Forelimb muscle (tissue), 1 donor: ENCODE results near the gene ARL9. TPM values are rescaled to one million over a fixed set of nuclear protein-coding genes. Genes with fewer than 3 reads are reported as not detected.
A peak's percentile ranks its signal among the peaks of the same experiment; 100 is the strongest.

ENCODE experiments used
- DNase-seq: peaks from one replicate; pipeline ENCODE4 v3.0.0-alpha.2; 2013; ENCODE audit warnings: low read depth
- polyA plus RNA-seq: library from polyadenylated mRNA; unstranded; fragments of 120-200 nt; gene quantifications from one replicate; pipeline ENCODE4 v1.2.1, GENCODE V29; 2013; ENCODE audit not compliant: insufficient read length

ARL9 gene
- polyA plus RNA-seq, 1 donor: 0.13 TPM

DNA sequence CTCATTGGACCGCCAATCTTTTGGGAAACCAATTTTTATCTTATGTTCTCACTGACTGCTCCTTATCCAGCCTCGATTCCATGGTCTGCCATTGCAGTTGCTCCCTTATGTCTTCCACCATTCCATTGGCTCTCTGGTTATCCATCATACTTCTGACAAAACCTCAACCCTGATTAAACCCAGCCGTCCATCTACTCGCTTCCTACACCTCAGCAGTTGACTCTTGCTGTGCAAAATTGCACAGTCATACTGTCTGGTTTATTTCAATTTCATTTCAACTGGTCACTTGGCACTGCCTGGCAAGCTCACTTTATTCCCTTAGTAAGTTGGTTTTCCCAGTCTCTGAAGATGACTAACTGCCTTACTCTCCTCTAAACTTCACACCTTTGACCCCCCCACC is 26.2 kb downstream of the ARL9 start:
- DNase-seq: no peak

DNA sequence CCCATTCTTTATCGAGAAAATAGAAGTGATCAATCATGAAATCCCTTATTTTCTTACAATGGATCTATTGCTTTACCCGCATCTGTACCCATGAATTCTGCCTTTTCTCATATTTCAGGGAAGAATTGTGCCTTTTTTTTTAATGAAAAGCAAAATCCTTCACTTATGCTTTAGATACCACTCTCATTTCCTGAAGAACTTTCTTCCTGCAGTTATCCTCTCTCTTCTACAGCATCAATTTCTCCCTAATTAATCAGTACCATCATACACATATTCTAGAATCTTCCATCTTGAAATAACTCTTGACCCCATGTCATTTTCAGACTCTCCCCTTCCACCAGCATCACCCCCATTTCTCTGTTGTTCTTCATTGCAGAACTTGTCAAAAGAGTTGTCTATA is 26.6 kb downstream of the ARL9 start:
- DNase-seq: no peak

GRCh38 chr4:56535915-56536314 is 30.3 kb downstream of the ARL9 start:
- DNase-seq: no peak

DNA sequence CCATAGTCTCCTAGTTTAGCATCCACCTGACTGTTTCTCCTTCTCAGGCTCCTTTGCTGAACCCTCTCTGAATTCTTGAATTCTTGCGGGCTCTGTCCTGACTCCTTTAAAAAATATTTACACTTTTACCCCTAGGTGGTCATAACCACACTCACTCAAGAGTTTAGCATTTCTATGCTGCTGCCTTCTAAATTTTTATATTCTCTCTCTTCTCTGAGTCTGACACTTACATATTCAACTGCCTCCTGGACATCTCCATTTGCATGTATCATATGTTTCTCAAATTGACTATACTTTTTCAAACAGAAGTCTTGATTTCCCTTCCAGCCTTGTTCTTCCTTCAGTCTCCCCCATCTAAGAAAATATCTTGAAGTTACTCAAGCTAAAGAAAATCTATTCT is 31.6 kb downstream of the ARL9 start:
- DNase-seq: no peak

DNA sequence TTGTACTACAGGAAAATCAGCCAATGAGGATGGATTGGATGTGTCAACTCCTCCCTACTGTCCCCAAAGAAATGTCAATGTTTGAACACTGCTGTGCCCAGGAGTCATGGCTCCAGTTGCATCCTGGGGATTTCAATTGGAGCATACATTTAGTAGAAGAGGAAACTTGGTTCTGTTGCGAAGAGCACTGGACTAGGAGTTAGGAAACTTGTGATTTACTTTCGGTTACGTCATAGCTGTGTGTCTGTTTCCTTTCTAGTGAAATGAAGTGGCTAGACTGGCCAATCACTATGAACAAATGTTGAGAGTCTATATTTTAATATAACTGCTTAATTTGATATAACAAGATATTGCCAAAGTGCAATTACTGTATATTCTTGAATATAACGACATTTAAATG is 35.2 kb downstream of the ARL9 start:
- no peak for DNase-seq

GRCh38 chr4:56544573-56545131 is 39.1 kb downstream of the ARL9 start:
- peak; percentile 31 for DNase-seq

DNA sequence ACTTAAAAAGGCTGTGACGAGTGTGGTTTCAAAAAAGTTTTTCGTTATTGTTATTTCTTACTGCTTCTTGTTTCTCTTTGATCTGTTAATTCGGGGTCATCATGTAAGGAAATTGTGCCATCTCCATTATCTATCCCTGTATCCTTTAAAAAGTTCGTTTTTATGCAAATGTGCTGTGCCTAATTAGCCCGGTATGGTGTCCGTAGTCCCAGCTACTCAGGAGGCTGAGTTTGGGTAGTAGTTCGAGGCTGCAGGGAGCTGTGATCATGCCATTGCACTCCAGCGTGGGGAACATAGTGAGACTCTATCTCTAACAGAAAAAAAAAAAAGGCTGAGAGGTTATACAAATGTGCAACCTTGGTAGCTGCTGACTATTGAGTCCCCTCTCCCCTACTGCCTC is 45.1 kb downstream of the ARL9 start:
- DNase-seq: no peak

GRCh38 chr4:56551516-56551915 is 45.9 kb downstream of the ARL9 start:
- no peak for DNase-seq

DNA sequence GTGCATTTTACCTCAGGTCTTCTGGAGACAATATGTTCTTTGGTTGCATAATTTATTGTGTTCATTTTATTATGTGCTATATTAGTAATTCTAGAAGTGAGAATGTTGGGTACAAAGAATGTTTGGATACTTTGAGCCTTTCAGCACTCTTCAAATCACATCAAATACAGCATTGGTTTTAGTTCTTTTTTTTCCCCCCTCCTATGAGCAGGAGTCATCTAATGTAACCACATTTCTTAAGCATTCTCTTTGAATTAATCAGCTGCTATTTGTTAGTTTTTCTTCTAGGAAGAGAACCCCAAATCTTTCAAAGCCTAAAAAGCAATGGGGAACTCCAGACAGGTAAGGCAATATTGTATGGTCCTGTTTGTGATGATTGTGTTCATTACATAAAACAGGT is 46.7 kb downstream of the ARL9 start:
- no peak for DNase-seq

DNA sequence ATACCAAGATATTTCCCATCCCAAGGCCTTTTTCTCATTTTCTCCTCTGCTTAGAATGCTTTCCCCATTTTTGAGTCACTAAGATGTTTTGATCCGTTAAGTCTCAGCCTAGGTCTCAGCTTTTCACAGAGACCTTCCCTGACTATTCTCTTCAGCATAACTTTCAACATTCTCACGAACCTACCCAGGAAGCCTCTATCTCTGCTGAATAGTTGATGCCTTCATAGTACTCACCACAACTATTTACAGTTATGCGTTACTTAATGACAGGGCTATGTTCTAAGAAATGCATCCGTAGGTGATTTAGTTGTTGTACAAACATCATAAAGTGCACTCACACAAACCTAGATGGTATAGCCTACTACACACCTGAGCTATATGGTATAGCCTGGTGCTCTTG is 64.5 kb downstream of the ARL9 start:
- DNase-seq: no peak

Other genes starting within 250 kb of the ARL9 start
- 10.6 TPM for gene AASDH, start 118.3 kb upstream of the ARL9 start, polyA plus RNA-seq
- gene PPAT, start 70.2 kb upstream of the ARL9 start, polyA plus RNA-seq: 10.1 TPM
- gene PAICS, start 69.5 kb upstream of the ARL9 start, polyA plus RNA-seq: 56.0 TPM
- 71.7 TPM for gene SRP72, start 38.2 kb upstream of the ARL9 start, polyA plus RNA-seq
- 25.4 TPM for gene HOPX, start 175.5 kb downstream of the ARL9 start, polyA plus RNA-seq